ENCODE data around the gene SSR4.

SSR4 gene

DNA sequence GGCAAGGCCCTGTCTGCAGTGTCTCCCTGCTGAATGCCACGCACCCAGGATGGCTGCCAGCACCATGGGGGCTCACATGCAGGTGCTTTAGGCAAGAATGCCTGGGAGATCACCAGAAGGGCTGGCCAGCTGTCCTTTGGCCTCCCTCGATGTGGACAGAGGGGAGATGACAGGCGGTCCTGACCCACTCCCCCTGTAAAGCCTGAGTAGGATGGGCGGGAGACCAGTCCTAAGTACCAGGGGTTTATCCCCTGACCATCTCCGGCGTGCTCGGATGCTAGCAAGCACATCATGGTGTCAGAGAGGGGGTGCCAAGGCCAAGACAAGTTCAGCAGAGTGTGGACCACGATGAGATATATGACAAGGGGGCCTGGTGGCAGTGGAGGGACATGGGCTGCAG lies 30.6 kb downstream of the SSR4 start (continued):
- TF ChIP-seq, protein P1, sequence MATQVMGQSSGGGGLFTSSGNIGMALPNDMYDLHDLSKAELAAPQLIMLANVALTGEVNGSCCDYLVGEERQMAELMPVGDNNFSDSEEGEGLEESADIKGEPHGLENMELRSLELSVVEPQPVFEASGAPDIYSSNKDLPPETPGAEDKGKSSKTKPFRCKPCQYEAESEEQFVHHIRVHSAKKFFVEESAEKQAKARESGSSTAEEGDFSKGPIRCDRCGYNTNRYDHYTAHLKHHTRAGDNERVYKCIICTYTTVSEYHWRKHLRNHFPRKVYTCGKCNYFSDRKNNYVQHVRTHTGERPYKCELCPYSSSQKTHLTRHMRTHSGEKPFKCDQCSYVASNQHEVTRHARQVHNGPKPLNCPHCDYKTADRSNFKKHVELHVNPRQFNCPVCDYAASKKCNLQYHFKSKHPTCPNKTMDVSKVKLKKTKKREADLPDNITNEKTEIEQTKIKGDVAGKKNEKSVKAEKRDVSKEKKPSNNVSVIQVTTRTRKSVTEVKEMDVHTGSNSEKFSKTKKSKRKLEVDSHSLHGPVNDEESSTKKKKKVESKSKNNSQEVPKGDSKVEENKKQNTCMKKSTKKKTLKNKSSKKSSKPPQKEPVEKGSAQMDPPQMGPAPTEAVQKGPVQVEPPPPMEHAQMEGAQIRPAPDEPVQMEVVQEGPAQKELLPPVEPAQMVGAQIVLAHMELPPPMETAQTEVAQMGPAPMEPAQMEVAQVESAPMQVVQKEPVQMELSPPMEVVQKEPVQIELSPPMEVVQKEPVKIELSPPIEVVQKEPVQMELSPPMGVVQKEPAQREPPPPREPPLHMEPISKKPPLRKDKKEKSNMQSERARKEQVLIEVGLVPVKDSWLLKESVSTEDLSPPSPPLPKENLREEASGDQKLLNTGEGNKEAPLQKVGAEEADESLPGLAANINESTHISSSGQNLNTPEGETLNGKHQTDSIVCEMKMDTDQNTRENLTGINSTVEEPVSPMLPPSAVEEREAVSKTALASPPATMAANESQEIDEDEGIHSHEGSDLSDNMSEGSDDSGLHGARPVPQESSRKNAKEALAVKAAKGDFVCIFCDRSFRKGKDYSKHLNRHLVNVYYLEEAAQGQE (tag by site-specific recombination; IDR thresholded peaks at IDR 0.05), result no peak
- no peak for TF ChIP-seq OVOL3 (tag by site-specific recombination; IDR thresholded peaks at IDR 0.05)
- no peak for TF ChIP-seq ZNF248 (tag by site-specific recombination; IDR thresholded peaks at IDR 0.05)
- TF ChIP-seq ZNF670 (tag by site-specific recombination; IDR thresholded peaks at IDR 0.05; ENCODE audit: low read depth), result no peak
- no peak for TF ChIP-seq ZNF324 (tag by site-specific recombination; IDR thresholded peaks at IDR 0.05)
- TF ChIP-seq ZNF645 (tag by site-specific recombination; IDR thresholded peaks at IDR 0.05), result no peak
- no peak for TF ChIP-seq ZNF140 (tag by site-specific recombination; IDR thresholded peaks at IDR 0.05)
- no peak for TF ChIP-seq ZNF548 (tag by site-specific recombination; IDR thresholded peaks at IDR 0.05)
- no peak for TF ChIP-seq ZNF624 (tag by site-specific recombination; IDR thresholded peaks at IDR 0.05)

GRCh38 chrX:153827016-153827415 lies 32.5 kb downstream of the SSR4 start:
- H3K36me3 ChIP-seq (ENCODE audit: control insufficient read depth in 2 of 2, insufficient read depth in 1 of 2, low read length in 2 of 2), result no peaks in the 10 kb centered on the region
- TF ChIP-seq ZNF324 (tag by site-specific recombination; IDR thresholded peaks at IDR 0.05) (no peak), GLIS2 (tag by site-specific recombination; IDR thresholded peaks at IDR 0.05) (no peak), ZNF561 (tag by site-specific recombination; IDR thresholded peaks at IDR 0.05; ENCODE audit: borderline replicate concordance) (no peak), ZNF366 (tag by site-specific recombination; conservative IDR thresholded peaks at IDR 0.05) (no peak), ZNF350 (tag by site-specific recombination; IDR thresholded peaks at IDR 0.05) (no peak), TSHZ1 (tag by site-specific recombination; IDR thresholded peaks at IDR 0.05; ENCODE audit: borderline replicate concordance) (no peak)
- H3K27ac ChIP-seq (ENCODE audit: extremely low read depth, low read depth, low read length), result no peak overlapping the region
- no peaks in the 10 kb centered on the region for H3K4me1 ChIP-seq (ENCODE audit: control insufficient read depth, insufficient read depth, low read length)
- POLR2A ChIA-PET, result interaction anchor here (1.1 kb wide), 1 partner anchor 8 kb away, joined by 3 read pairs; no protein-coding TSS in a partner anchor
- H3K4me3 ChIP-seq (ENCODE audit: low read depth, low read length), result no peak overlapping the region
- H3K9me3 ChIP-seq (ENCODE audit: control insufficient read depth, insufficient read depth, low read depth, low read length), result no peaks in the 10 kb centered on the region
- CTCF ChIA-PET, result no interaction called here

- no peaks in the 10 kb centered on the region for H3K9me3 ChIP-seq (ENCODE audit: control insufficient read depth, insufficient read depth, low read depth, low read length)
- no peak overlapping the region for H3K4me3 ChIP-seq (ENCODE audit: low read depth, low read length)
- ChIA-PET CTCF (no interaction called here), POLR2A (interaction anchor here (1.1 to 1.5 kb wide), 2 partner anchors 9 to 21 kb away, joined by 3 read pairs; no protein-coding TSS in a partner anchor)
- H3K27ac ChIP-seq (ENCODE audit: extremely low read depth, low read depth, low read length), result no peak overlapping the region
- no peaks in the 10 kb centered on the region for H3K4me1 ChIP-seq (ENCODE audit: control insufficient read depth, insufficient read depth, low read length)
- TF ChIP-seq, protein P2, sequence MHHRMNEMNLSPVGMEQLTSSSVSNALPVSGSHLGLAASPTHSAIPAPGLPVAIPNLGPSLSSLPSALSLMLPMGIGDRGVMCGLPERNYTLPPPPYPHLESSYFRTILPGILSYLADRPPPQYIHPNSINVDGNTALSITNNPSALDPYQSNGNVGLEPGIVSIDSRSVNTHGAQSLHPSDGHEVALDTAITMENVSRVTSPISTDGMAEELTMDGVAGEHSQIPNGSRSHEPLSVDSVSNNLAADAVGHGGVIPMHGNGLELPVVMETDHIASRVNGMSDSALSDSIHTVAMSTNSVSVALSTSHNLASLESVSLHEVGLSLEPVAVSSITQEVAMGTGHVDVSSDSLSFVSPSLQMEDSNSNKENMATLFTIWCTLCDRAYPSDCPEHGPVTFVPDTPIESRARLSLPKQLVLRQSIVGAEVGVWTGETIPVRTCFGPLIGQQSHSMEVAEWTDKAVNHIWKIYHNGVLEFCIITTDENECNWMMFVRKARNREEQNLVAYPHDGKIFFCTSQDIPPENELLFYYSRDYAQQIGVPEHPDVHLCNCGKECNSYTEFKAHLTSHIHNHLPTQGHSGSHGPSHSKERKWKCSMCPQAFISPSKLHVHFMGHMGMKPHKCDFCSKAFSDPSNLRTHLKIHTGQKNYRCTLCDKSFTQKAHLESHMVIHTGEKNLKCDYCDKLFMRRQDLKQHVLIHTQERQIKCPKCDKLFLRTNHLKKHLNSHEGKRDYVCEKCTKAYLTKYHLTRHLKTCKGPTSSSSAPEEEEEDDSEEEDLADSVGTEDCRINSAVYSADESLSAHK (tag by site-specific recombination; IDR thresholded peaks at IDR 0.05), result no peak
- 0 out of 2 replicates have a peak, but pooled peaks have one; percentile 25 for TF ChIP-seq ZBTB10 (tag by site-specific recombination; IDR thresholded peaks at IDR 0.05)
- no peak for TF ChIP-seq KLF8 (tag by site-specific recombination; IDR thresholded peaks at IDR 0.05)
- no peaks in the 10 kb centered on the region for H3K36me3 ChIP-seq (ENCODE audit: control insufficient read depth in 2 of 2, insufficient read depth in 1 of 2, low read length in 2 of 2)
Observed at GRCh38 chrX:153827903-153828302, 33.4 kb downstream of the SSR4 start.
